ENCODE results near the gene CCBE1. TPM values are rescaled to one million over a fixed set of nuclear protein-coding genes. Genes with fewer than 3 reads are reported as not detected.

The CCBE1 gene
- total and polyA plus RNA-seq, 2 of the 4 experiments (the other 2 are of a cell fraction): 64.8 to 148 TPM

GRCh38 chr18:59502274-59503175, 194.7 kb downstream of the CCBE1 start:
- H3K27me3 ChIP-seq (ENCODE audit: control insufficient read depth, insufficient read depth, low read length): no peaks in the 10 kb centered on the region
- intact Hi-C loops (cut with micrococcal nuclease) (loop anchor here (2.0 kb wide), 1 partner anchor 18 kb away; no protein-coding TSS in a partner anchor), in situ Hi-C loops (cut with MboI; ENCODE audit: low sequenced_read_pairs) (no loop called here), dilution Hi-C loops (cut with HindIII; ENCODE audit: low sequenced_read_pairs, unreplicated experiment) (no loop called here)
- peak overlapping the region; percentile 67 for H3K9ac ChIP-seq (ENCODE audit: low read depth, low read length)
- H3K9me1 ChIP-seq (ENCODE audit: insufficient read depth, low read length): peaks cover 30% of the 10 kb centered on the region
- peak overlapping the region; percentile 44 to 45; a peak in 2 of 4 replicates for H4K8ac ChIP-seq (ENCODE audit: low read depth in 2 of 2, low read length in 2 of 2)
- H4K20me1 ChIP-seq (ENCODE audit: insufficient read depth, low read length): peaks cover 49% of the 10 kb centered on the region
- peak overlapping the region; percentile 73 for H3K4ac ChIP-seq (ENCODE audit: low read depth, low read length)
- peak overlapping the region; percentile 67 for H4K91ac ChIP-seq (ENCODE audit: insufficient read depth, low read depth, low read length)
- 0% methylated on average over 4 of the region's 12 CpGs; no CpG with 5 or more reads in 1 of the 2 experiments for WGBS, 2 experiments (ENCODE audit: extremely low coverage in 2 of 2, insufficient read length in 1 of 2)
- POLR2A ChIA-PET (ENCODE audit: unreplicated experiment): interaction anchor here (0.6 kb wide), 1 partner anchor 157 kb away, joined by 4 read pairs; no protein-coding TSS in a partner anchor
- no TSS peak for BruUV-seq (replicated peaks)
- H2BK120ac ChIP-seq (ENCODE audit: low read depth, low read length): peak overlapping the region; percentile 77
- H2AK9ac ChIP-seq (replicated peaks; ENCODE audit: low read depth, low read length, poor library complexity): peak overlapping the region; percentile 25
- H3K18ac ChIP-seq (ENCODE audit: low read depth, low read length): peak overlapping the region; percentile 86
- peak overlapping the region; percentile 94 for H3K27ac ChIP-seq (ENCODE audit: insufficient read depth, low read length)
- TF ChIP-seq RCOR1 (IDR thresholded peaks at IDR 0.05; ENCODE audit: insufficient replicate concordance, low read length) (no peak), FOS (IDR thresholded peaks at IDR 0.05; ENCODE audit: low read depth, low read length) (0 out of 2 replicates have a peak, but pooled peaks have one; percentile 40), CEBPB (IDR thresholded peaks at IDR 0.05; ENCODE audit: low read depth, low read length) (peak; percentile 81), RFX5 (IDR thresholded peaks at IDR 0.05; ENCODE audit: low read depth, low read length) (no peak), POLR2A (IDR thresholded peaks at IDR 0.05; ENCODE audit: low read depth, low read length) (no peak), CHD1 (IDR thresholded peaks at IDR 0.05; ENCODE audit: low read depth, low read length) (no peak), NFE2L2 (IDR thresholded peaks at IDR 0.05; ENCODE audit: low read depth, low read length) (no peak), BHLHE40 (IDR thresholded peaks at IDR 0.05; ENCODE audit: low read depth, low read length) (peak; percentile 86), MXI1 (IDR thresholded peaks at IDR 0.05; ENCODE audit: borderline replicate concordance, low read depth, low read length) (0 out of 2 replicates have a peak, but pooled peaks have one; percentile 43), ELK1 (IDR thresholded peaks at IDR 0.05; ENCODE audit: borderline replicate concordance, low read depth, low read length) (no peak), MAFK (IDR thresholded peaks at IDR 0.05; ENCODE audit: low read depth, low read length) (no peak), RAD21 (IDR thresholded peaks at IDR 0.05; ENCODE audit: low read length) (no peak)
- peak overlapping the region; percentile 66 for H2BK20ac ChIP-seq (ENCODE audit: low read depth, low read length)
- H2BK5ac ChIP-seq (ENCODE audit: low read depth, low read length, poor library complexity, severe bottlenecking): peak overlapping the region; percentile 35
- H4K5ac ChIP-seq (ENCODE audit: low read depth, low read length): peak overlapping the region; percentile 89
- DNase-seq (peak; percentile 94), ATAC-seq (ENCODE audit: low read depth) (peak; percentile 84)
- peak overlapping the region; percentile 4 for H3K23ac ChIP-seq (ENCODE audit: low read depth, low read length)
- H3K4me1 ChIP-seq (ENCODE audit: control insufficient read depth, insufficient read depth, low read length): peaks cover 28% of the 10 kb centered on the region
- H3K56ac ChIP-seq (ENCODE audit: extremely low read depth, insufficient read depth, low read length): no peak overlapping the region; the same call in 1 of the 2 replicates
- H3K4me2 ChIP-seq (ENCODE audit: low read depth, low read length): peak overlapping the region; percentile 61
- H3K14ac ChIP-seq (replicated peaks; ENCODE audit: low read depth, low read length): peak overlapping the region; percentile 64
- H3K4me3 ChIP-seq (ENCODE audit: insufficient read depth, low read depth, low read length): no peak overlapping the region
- H3K36me3 ChIP-seq (ENCODE audit: control insufficient read depth, insufficient read depth, low read length): no peaks in the 10 kb centered on the region
- H3K79me1 ChIP-seq (ENCODE audit: low read depth in 1 of 2, low read length in 2 of 2): peaks cover 34 to 68% of the 10 kb centered on the region in 2 experiments; a peak in 3 of 4 replicates
- peak overlapping the region; percentile 30; the same call in 2 of the 3 replicates for H2BK15ac ChIP-seq (ENCODE audit: low read depth, low read length)
- CTCF ChIA-PET: interaction anchor here (0.7 kb wide), 2 partner anchors 145 to 195 kb away, joined by 3 to 4 read pairs; partner anchors contain the start of gene CCBE1
- peak overlapping the region; percentile 86 for H2AK5ac ChIP-seq (ENCODE audit: low read depth, low read length)
- H2AFZ ChIP-seq (replicated peaks; ENCODE audit: low read length, poor library complexity): peak overlapping the region; percentile 7
- H3K9me3 ChIP-seq (ENCODE audit: control insufficient read depth, insufficient read depth, low read length): no peaks in the 10 kb centered on the region

Measured in IMR-90 (cell line).